Measurements from ENCODE around the gene PRR15.

The PRR15 gene

DNA sequence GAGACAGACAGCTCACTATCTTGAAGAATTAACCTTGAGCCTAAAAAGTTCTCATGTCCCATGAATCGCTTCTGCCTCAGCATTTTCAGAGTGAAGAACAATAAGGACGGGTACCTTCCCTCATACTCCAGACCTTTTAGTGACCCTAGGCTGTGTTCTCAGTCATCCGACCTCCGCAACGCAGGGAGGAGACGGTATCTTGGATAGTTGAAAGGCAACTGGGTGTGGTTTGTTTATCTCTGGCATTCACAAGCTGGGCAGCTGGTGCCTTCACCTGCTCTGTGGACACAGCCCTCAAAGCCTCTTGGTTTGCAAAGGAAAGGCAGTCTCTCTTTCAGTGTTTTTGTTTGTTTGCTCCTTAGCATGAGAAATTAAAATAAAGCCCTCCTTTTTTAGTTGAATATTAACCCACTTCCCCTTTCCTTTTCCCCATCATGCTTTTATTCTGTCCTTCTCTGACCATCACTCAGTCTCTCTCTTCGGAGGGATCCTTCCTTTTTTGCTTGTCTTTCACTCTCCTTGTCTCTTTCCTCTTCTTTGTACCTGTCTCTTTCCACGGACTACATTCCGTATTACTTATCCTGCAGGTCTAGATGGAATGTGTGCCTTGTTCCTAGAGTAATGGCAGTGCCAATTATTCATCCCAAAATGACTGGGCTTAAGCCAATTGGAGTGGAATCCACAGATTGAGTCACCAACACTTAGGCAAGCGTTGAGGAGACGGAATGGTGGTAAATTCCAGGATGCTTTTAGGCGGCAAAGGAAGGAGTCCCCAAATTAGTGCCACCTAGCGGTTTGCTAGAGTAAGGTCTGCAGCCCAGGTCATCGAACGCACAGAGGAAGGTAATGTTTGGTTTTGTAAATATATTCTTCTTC is 45.8 kb downstream of the PRR15 start:
- no peak for DNase-seq (ENCODE audit: low spot score)

DNA sequence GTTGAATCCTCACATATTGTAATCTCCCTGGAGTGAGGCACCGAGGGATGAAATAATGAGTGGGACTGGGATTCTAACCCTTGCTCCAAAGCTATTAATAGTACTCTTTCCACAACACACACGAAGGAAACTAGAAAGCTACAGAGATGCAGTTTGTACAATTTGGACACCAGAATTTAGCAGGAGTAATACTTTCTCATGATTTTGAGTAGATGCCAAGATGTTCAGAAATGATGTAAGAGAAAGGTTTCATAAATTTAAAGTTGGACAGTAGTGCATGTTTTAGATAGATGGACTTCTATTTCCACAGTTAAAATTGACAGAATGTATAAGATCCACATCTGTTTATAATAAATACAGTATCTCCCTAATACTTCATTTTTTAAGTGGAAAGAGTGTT is 46.5 kb downstream of the PRR15 start:
- no peak for DNase-seq (ENCODE audit: low spot score)

DNA sequence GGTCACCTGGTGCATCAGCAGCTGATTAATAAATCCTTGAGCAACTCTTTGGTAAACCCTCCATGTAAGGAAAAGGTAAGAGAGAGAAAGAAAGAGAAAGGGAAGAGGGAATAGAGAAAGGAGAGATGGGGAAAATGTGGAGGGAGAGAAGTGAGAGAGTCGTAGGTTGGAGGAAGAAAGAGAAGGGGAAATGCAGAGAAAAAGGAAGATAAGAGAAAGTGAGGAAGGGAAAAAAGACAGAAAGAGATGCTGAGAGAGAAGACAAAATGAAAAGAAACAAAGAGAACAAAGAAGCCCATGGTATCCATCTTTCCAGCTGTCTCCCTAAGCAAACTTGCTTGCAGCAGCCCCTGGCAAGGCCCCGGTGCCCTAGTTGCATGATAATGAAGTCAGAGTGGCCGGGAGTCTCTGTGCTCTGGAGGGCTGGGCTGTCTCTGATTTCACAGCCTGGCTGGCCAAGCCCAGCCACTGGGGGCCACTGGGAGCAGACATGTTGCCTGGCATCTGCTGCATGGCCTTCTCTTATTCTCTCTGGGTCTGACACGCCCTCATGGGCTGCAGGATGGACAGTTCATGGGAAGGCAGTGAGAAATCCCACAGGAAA is 48.4 kb downstream of the PRR15 start:
- no peak for DNase-seq (ENCODE audit: low spot score)

DNA sequence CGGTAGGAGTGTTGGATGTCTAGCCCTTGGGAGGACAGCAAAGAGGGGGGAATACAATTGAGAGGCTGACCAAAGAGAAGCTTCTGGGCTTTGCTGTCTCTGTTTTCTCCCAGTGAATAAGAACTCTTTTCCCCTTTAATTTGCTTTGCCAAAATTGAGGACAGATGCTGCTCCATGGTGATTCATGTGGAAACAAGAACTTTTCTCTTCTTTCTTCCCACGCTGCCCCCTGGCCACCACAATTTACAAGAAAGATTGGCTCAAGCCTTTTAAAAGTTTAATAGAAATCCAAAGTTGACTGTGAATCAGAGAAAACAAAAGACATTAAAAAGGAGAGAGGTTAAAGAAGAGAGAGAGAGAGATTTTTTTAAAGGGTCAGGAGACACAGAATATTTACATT is 49.0 kb downstream of the PRR15 start:
- DNase-seq (ENCODE audit: low spot score) = no peak

DNA sequence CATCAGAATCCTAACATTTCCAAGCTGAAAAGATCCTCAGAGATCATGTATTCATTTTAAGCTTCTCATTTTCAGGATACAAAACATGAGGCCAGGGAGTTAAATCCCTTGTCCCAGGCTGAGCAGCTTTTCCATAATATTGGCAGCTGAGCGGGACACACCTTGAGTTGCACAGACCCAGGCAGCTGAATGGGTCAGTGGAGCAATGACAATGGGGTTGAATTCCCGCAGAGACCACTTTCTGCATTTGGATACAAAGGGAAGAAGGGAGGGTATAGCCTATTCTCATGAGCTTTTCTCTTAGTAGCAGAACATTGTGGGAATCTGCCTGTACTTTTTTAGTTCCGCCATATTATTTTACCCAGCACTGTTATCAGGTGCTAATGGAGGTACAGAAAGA is 49.5 kb downstream of the PRR15 start:
- DNase-seq (ENCODE audit: low spot score) = no peak

DNA sequence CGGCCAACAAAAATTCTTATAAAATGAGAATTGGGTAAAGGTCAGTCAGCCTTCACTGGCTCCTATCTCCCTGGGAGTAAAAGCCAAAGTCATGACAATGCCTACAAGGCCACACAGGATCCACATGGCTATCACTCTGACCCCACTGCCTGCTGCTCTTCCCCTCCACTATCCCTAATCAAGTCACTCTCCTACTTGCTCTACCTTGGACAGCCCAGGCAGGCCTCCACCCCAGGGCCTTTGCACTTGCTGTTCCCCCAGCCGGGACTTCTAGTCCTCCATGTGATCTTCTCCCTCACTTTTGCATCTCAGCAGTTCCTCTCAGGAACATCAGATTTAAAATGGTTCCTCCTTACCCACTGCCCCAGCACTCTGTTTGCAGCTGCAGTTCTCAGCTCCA is 50.6 kb downstream of the PRR15 start:
- DNase-seq (ENCODE audit: low spot score) = no peak
